Left ventricle myocardium inferior (tissue), 1 donor: Measurements from ENCODE around the gene HAUS8. TPM values are rescaled to one million over a fixed set of nuclear protein-coding genes. Genes with fewer than 3 reads are reported as not detected.

Source experiments
- DNase-seq: peaks from one replicate; pipeline ENCODE4 v3.0.0-alpha.2; 2020
- H3K27ac ChIP-seq: fragments of 200-600 bp; replicated peaks from 2 replicates; pipeline ENCODE4 v1.8.0; 2021
- H3K27me3 ChIP-seq: fragments of 200-600 bp; 2 replicates; pipeline ENCODE4 v1.8.0; 2021; ENCODE audit warnings: low read depth
- H3K36me3 ChIP-seq: fragments of 200-600 bp; 2 replicates; pipeline ENCODE4 v1.8.0; 2021
- H3K4me1 ChIP-seq: fragments of 200-600 bp; 2 replicates; pipeline ENCODE4 v1.8.0; 2021
- H3K4me3 ChIP-seq: fragments of 200-600 bp; 2 replicates; pipeline ENCODE4 v1.8.0; 2021; ENCODE audit warnings: mild to moderate bottlenecking, moderate library complexity
- H3K9me3 ChIP-seq: fragments of 200-600 bp; replicated peaks from 2 replicates; pipeline ENCODE4 v1.8.0; 2021
- intact Hi-C: fragments of 100-400 bp; cut with micrococcal nuclease; formaldehyde crosslinking; loops from one replicate; pipeline ENCODE4 v1.11.0; 2022
- total RNA-seq: library from RNA; stranded (reverse); fragmentation: NEBNext Ultra II Directional; extraction: Animal tissue kit (Norgen Biotek cat#: 25700); gene quantifications from one replicate; pipeline ENCODE4 v1.2.1, GENCODE V29; 2021
- TF ChIP-seq, protein P1 (sequence below): fragments of 200-600 bp; IDR thresholded peaks from 2 replicates; pipeline ENCODE4 v1.8.0; 2021; ENCODE audit warnings: antibody characterized with exemption, mild to moderate bottlenecking, borderline replicate concordance
- donor health status: DM: no; HTN: yes; CAD: no; lungs with severe emphysema.

The HAUS8 gene
- total RNA-seq, 1 donor from 2014 or later: 3.5 TPM

DNA sequence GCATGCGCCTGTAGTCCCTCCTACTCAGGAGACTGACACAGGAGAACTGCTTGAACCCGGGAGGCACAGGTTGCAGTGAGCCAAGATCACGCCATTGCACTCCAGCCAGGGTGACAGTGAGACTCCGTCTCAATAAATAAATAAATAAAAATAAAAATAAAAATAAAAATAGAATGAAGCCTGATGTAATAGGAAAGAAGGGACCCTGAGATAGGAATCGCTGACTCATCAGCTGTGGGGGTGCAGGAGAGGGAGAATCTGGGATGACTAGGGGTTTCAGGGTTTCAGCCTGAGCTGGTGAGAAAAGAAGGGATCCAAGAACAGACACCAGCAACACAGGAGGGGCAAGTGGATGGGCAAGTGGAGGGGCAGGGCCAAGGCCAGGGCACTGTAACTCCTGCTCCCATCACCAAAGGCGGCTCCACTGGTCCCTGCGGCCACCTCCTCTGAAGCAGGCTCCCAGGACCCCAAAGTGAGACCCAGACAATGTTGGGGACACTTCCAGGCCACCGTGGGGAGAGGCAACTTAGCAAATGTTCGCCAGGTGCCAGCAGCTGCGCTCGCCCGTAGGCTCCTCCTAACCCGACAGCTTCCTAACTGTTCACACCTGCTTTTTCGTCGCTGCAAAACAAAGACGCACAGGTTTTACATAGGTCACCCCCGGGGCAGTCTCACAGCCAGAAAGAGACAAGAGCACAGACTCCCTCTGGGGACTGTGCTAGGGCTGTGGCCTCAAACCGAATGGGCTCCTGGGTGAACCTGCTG is 1.2 kb downstream of the HAUS8 start:
- DNase-seq: no peak
- TF ChIP-seq, protein P1, sequence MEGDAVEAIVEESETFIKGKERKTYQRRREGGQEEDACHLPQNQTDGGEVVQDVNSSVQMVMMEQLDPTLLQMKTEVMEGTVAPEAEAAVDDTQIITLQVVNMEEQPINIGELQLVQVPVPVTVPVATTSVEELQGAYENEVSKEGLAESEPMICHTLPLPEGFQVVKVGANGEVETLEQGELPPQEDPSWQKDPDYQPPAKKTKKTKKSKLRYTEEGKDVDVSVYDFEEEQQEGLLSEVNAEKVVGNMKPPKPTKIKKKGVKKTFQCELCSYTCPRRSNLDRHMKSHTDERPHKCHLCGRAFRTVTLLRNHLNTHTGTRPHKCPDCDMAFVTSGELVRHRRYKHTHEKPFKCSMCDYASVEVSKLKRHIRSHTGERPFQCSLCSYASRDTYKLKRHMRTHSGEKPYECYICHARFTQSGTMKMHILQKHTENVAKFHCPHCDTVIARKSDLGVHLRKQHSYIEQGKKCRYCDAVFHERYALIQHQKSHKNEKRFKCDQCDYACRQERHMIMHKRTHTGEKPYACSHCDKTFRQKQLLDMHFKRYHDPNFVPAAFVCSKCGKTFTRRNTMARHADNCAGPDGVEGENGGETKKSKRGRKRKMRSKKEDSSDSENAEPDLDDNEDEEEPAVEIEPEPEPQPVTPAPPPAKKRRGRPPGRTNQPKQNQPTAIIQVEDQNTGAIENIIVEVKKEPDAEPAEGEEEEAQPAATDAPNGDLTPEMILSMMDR: no peak
- Histone ChIP-seq H3K27me3 (no peaks in the 10 kb centered on the region), H3K9me3 (no peaks in the 10 kb centered on the region), H3K27ac (peak overlapping the region; percentile 73), H3K4me1 (peaks cover 70% of the 10 kb centered on the region), H3K36me3 (peaks cover 14% of the 10 kb centered on the region), H3K4me3 (peak overlapping the region; percentile 72)
- intact Hi-C loops: no loop called here

DNA sequence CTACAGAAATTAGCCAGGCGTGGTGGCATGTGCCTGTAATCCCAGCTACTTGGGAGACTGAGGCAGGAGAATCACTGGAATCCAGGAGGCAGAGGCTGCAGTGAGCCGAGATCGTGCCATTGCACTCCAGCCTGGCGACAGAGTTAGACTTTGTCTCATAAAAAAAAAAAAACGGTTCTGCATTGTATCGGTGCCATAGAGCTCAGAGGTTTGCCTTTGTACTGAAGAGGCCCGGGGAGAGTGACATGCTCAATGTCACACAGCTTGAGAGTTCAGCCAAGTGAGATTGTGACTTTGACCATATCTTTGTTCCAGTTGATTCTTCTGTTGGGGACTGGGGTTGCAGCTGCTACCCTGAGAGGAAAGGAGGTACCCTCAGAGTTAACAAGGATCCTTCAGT is 4.3 kb downstream of the HAUS8 start:
- Histone ChIP-seq H3K4me1 (peaks cover 44% of the 10 kb centered on the region), H3K27ac (peak overlapping the region; percentile 72), H3K9me3 (no peaks in the 10 kb centered on the region), H3K27me3 (no peaks in the 10 kb centered on the region), H3K36me3 (peaks cover 19% of the 10 kb centered on the region), H3K4me3 (no peak overlapping the region)
- TF ChIP-seq, protein P1: no peak
- DNase-seq: no peak
- intact Hi-C loops: no loop called here

DNA sequence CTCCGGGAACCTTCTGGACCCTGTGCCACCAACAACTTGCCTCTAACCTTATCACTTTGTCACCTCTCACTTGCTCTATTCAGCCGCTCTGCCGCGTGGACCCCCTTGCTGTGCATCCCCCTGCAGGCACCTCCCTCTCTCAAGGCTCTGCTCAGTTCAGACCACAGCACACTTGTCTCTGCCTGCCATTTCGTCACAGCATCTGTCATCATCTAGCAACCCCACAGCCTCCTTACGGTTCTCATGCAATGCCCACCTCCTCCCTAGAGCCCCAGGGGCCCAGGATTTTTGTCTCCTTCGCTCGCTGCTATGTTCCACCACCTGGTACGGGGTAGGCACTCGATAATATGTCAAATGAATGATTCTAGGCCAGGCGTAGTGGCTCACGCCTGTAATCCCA is 4.8 kb downstream of the HAUS8 start:
- Histone ChIP-seq H3K27ac (peak overlapping the region; percentile 72), H3K4me3 (no peak overlapping the region), H3K9me3 (no peaks in the 10 kb centered on the region), H3K36me3 (peaks cover 19% of the 10 kb centered on the region), H3K27me3 (no peaks in the 10 kb centered on the region), H3K4me1 (peaks cover 43% of the 10 kb centered on the region)
- DNase-seq: no peak
- intact Hi-C loops: no loop called here
- TF ChIP-seq, protein P1: no peak

DNA sequence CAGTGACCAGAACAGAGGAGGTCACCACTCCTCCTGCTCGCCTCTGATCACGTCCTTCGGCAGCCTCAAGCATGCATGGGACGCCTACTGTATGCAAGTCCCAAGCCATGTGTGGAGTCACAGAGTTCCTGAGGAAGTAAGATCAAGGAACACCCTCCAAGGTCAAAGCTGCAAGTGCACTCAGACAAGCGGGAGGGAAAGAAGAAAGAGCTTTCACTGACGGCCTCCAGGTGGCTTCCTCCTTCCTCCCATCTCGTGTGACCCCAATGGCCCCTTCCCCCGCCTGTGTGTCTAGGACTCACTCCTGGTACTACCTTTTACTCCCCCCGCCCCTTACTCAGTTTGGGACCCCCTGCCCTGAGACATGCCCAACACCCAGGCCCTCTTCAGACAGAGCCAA is 6.1 kb downstream of the HAUS8 start:
- DNase-seq: no peak
- Histone ChIP-seq H3K4me3 (no peak overlapping the region), H3K36me3 (peaks cover 21% of the 10 kb centered on the region), H3K9me3 (peaks cover 3% of the 10 kb centered on the region), H3K27ac (no peak overlapping the region), H3K27me3 (no peaks in the 10 kb centered on the region), H3K4me1 (peaks cover 34% of the 10 kb centered on the region)
- TF ChIP-seq, protein P1: no peak
- intact Hi-C loops: loop anchor here (5.0 kb wide), 1 partner anchor 213 kb away; the partner anchor contains the start of gene ANKLE1

DNA sequence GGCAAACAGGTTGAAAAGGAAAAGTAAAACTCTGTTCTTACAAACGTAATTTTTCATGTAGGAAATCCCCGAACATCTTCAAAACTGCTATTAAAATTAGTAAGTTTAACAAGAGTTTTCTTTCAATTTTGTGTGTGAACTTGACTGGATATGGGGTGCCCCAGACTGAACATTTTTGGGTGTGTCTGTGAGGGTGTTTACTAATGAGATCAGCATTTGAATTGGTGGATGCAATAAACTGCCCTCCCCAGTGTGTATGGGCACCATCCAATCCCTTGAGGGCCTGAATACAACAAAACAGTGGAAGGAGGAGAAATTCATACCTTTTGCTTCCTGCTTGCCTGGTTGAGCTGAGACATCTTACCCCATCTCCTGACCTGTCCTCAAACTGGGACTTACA is 11.8 kb downstream of the HAUS8 start:
- peaks cover 18% of the 10 kb centered on the region for H3K9me3 ChIP-seq
- intact Hi-C loops: no loop called here
- no peak for DNase-seq
- H3K4me3 ChIP-seq: no peak overlapping the region
- H3K36me3 ChIP-seq: peaks cover 28% of the 10 kb centered on the region
- TF ChIP-seq, protein P1: no peak
- no peak overlapping the region for H3K27ac ChIP-seq
- H3K4me1 ChIP-seq: peaks cover 4% of the 10 kb centered on the region
- no peaks in the 10 kb centered on the region for H3K27me3 ChIP-seq
